GM23338 (cell line): Measurements from ENCODE around the gene STKLD1.

Experiments
- EZH2 ChIP-seq: fragments of 200-600 bp; sonication (generic); IDR thresholded peaks from one replicate; pipeline ENCODE4 v1.8.0; 2017; ENCODE audit warnings: antibody characterized with exemption, mild to moderate bottlenecking, low read depth; ENCODE audit not compliant: unreplicated experiment
- EZH2phosphoT487 ChIP-seq: fragments of 200-600 bp; sonication (generic); IDR thresholded peaks from one replicate; pipeline ENCODE4 v1.8.1; 2018; ENCODE audit warnings: antibody characterized with exemption; ENCODE audit not compliant: unreplicated experiment
- POLR2AphosphoS5 ChIP-seq: IDR thresholded peaks from 2 replicates; pipeline ENCODE4 v1.6.1; 2016; ENCODE audit warnings: antibody characterized with exemption, low read depth
- TF ChIP-seq, protein P1 (sequence below), 2 experiments: fragments of 200-600 bp in 1 of 2; sonication (generic) in 1 of 2; conservative IDR thresholded peaks; 2 replicates each; pipeline versions ENCODE4 v1.5.1 to v1.6.1; 2016 to 2017; ENCODE audit warnings: antibody characterized with exemption in 2 of 2, low read depth in 2 of 2, mild to moderate bottlenecking in 2 of 2, moderate library complexity in 1 of 2

DNA sequence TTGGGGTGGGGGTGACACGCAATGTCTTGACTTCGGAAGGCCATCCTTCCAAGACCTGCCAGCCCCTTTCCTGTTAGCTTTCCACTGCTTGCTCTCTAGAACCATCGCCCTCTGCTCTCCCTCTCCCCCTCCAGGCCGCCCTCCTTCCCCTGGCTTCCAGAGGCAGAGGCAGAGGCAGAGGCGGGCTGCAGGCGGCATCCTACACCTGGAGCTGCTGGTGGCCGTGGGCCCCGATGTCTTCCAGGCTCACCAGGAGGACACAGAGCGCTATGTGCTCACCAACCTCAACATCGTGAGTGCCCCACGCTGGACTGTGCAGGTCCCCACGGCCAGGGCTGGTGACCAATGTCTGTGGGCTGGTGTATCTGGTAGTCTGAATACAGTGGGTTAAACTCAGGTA is 48.0 kb downstream of the STKLD1 start:
- TF ChIP-seq, protein P1, sequence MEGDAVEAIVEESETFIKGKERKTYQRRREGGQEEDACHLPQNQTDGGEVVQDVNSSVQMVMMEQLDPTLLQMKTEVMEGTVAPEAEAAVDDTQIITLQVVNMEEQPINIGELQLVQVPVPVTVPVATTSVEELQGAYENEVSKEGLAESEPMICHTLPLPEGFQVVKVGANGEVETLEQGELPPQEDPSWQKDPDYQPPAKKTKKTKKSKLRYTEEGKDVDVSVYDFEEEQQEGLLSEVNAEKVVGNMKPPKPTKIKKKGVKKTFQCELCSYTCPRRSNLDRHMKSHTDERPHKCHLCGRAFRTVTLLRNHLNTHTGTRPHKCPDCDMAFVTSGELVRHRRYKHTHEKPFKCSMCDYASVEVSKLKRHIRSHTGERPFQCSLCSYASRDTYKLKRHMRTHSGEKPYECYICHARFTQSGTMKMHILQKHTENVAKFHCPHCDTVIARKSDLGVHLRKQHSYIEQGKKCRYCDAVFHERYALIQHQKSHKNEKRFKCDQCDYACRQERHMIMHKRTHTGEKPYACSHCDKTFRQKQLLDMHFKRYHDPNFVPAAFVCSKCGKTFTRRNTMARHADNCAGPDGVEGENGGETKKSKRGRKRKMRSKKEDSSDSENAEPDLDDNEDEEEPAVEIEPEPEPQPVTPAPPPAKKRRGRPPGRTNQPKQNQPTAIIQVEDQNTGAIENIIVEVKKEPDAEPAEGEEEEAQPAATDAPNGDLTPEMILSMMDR (conservative IDR thresholded peaks at IDR 0.05; ENCODE audit: low read depth in 2 of 2), result no peak
- no peak for TF ChIP-seq EZH2
- no peak for TF ChIP-seq POLR2AphosphoS5
- no peak for TF ChIP-seq EZH2phosphoT487
